GM12873 (cell line): ENCODE results near the gene GRK6.

Experiments used
- CTCF ChIP-seq: IDR thresholded peaks from 2 replicates; pipeline ENCODE4 v1.5.1; 2012; ENCODE audit warnings: low read depth, mild to moderate bottlenecking, moderate library complexity, low read length, control low read depth; ENCODE audit not compliant: insufficient read depth; ENCODE audit errors: missing control alignments

Gene GRK6

GRCh38 chr5:177482359-177482795 lies 55.9 kb downstream of the GRK6 start:
- TF ChIP-seq CTCF: no peak

GRCh38 chr5:177483042-177483441 lies 56.6 kb downstream of the GRK6 start:
- TF ChIP-seq CTCF: no peak

DNA sequence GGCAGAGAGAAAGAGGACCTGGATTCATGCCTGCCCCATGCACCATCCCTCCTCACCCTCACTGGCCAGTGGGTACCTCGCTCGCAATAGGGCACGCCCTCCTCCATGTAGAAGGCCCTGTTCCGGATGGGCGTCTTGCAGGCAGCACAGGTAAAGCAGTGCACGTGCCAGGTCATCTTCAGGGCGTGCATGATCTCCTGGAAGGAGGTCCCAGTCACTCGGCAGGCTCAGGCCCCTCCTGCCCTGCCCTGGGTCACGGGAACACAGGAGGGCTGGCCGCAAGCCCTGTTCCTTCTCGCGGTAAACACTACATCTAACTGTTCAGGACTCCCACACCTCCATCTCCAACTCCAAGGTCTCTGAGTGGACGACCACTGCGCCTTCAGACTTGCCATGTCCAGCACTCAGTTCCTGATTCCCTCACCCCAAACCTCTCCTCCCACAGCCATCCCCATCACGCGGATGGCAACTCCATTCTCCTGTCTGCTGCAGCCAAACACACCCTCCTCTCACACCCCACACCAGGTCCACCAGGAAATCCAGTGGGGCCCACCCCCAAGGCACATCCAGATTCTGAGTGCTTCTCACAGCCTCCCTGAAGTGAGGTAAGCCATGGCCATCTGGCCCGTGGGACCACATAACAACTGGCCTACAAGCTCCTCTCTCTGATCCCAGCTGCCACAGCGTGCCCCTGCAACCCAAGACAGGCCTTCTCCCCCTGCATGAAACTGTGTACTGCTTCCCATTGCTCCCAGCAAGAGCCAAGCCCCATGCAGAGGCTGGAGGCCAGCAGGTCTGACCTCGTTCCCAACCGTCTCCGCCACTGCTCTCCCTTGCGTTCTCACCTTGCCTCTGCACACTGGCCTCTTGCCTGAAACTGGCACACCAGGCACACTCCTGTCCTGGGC lies 57.8 kb downstream of the GRK6 start:
- no peak for TF ChIP-seq CTCF

GRCh38 chr5:177484902-177485549 lies 58.5 kb downstream of the GRK6 start:
- TF ChIP-seq CTCF: no peak

- TF ChIP-seq CTCF: no peak
Observed at GRCh38 chr5:177486256-177486655, 59.8 kb downstream of the GRK6 start.

GRCh38 chr5:177487144-177487543 lies 60.7 kb downstream of the GRK6 start:
- TF ChIP-seq CTCF: no peak

- peak; percentile 31 for TF ChIP-seq CTCF
Observed at GRCh38 chr5:177487975-177488374, 61.5 kb downstream of the GRK6 start.
